GM18499 (cell line): Measurements from ENCODE around the gene REXO5.
"Not testable (repeated sequence)": the region's sequence is repeated elsewhere in the genome, so short reads cannot be mapped to it uniquely, and the experiment has no call there.

Source experiments
- ATAC-seq: cut with Tn5 transposase; IDR thresholded peaks from one replicate; pipeline ENCODE4 v1.9.1; 2021; ENCODE audit warnings: moderate number of reproducible peaks; ENCODE audit not compliant: insufficient read depth, unreplicated experiment

REXO5 gene

GRCh38 chr16:20798364-20798763 is 8.0 kb upstream of the REXO5 start:
- ATAC-seq: no peak

DNA sequence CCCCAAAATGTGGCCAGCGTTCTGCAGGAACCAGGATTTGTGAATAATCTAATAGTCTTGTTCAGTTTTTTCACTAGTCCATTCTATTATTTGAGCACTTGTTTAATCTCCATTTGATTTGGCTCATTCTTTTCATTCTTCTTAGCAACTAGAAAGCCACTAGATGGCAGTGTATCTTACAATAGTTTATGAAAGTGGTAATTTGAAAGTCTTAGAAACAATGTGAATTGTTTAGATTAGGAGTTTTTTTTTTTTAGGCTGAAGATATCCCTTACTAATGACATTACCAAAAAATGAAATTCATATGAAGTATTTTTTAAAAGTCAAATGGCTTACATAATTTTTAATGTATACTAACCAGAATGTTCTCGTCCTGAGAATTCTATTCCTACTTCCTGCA is 6.7 kb upstream of the REXO5 start:
- ATAC-seq: no peak

DNA sequence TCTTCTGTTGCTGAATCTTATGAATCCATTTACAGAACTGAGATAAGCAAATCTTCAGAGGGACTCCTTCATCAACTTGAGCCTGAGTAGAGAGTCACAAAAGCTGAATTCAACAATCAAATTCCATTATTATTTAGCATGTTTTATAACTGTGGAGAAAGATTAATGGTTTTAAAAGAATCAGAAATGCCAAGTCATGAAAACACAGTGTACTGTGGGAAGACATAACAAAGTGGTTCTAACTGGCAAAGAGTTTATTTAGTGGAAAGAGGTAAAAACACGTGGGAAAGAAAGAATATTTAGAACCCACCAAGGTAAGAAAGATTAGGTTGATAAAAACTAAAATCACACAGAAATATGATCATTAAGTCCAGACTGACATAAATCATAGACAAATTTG is 5.0 kb upstream of the REXO5 start:
- ATAC-seq: no peak

- no peak for ATAC-seq
Observed at GRCh38 chr16:20803192-20803560, 3.2 kb upstream of the REXO5 start.

DNA sequence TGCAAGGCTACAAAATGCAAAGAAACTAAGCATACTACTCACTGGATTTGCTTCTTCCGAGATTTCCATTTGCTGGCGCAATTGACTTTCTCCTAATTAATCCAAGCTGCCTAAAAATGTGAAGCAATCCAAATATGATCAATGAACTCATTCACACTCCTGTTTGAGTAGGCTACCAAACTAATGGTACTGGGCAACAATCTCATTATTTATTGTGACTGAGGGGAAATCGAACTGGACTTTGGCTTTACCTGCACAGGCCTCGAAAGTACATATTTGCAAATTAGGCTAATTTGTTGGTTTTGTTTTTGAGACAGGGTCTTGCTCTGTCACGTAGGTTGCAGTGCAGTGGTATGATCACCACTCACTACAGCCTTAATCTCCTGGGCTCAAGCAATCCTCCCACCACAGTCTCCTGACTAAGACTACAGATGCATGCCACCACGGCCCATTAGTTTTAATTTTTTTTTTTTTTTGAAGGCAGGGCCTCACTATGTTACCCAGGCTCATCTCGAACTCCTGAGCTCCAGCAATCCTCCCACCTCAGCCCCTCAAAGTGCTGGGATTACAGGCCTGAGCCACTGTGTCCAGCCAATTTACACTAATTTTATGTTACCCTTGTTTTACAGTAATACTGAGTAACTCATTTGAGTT is 2.6 kb upstream of the REXO5 start:
- ATAC-seq: no peak

- not testable (repeated sequence) for ATAC-seq
Observed at GRCh38 chr16:20805684-20806167, 601 bp upstream of the REXO5 start.

DNA sequence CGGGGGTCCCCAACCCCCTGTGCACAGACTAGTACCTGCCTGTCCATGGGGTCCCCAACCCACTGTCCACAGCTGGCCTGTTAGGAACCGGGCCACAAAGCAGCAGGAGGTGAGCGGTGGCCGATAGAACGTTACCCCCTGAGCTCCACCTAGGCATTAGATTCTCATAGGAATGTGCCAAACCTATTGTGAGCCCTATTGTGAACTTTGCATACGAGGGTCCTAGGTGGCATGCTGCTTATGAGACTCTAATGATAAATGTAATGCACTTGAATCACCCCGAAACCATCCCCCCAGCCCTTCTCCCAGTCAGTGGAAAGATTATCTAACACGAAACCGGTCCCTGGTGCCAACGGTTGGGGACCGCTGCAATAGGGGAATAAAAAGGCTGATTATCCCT is 1.5 kb downstream of the REXO5 start:
- ATAC-seq: no peak

- no peak for ATAC-seq
Observed at GRCh38 chr16:20811889-20812439, 5.6 kb downstream of the REXO5 start.

- no peak for ATAC-seq
Observed at GRCh38 chr16:20812510-20812909, 6.2 kb downstream of the REXO5 start.

- ATAC-seq: no peak
Observed at GRCh38 chr16:20814784-20815183, 8.5 kb downstream of the REXO5 start.

DNA sequence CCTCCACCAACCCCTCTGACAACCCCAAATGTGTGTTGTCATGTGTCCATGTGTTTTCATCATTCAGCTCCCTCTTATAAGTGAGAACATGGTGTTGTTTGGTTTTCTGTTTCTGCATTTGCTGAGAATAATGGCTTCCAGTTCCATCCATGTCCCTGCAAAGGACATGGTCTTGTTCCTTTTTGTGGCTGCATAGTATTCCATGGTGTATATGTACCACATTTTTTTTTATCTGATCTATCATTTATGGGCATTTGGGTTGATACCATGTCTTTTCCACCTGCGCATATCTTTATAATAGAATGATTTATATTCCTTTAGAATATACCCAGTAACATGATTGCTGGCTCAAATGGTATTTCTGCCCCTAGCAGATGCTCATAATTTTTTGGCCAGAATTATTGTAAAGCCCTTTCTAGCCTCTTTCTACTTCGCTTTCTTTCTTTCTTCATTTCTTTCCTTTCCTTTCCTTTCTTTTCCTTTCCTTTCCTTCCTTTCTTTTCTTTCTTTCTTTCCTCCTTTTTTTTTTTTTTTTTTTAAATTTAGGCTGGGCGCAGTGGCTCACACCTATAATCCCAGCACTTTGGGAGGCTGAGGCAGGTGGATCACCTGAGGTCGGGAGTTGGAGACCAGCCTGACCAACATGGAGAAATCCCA is 12.7 kb downstream of the REXO5 start:
- ATAC-seq: no peak

- no peak for ATAC-seq
Observed at GRCh38 chr16:20821682-20822081, 15.4 kb downstream of the REXO5 start.

DNA sequence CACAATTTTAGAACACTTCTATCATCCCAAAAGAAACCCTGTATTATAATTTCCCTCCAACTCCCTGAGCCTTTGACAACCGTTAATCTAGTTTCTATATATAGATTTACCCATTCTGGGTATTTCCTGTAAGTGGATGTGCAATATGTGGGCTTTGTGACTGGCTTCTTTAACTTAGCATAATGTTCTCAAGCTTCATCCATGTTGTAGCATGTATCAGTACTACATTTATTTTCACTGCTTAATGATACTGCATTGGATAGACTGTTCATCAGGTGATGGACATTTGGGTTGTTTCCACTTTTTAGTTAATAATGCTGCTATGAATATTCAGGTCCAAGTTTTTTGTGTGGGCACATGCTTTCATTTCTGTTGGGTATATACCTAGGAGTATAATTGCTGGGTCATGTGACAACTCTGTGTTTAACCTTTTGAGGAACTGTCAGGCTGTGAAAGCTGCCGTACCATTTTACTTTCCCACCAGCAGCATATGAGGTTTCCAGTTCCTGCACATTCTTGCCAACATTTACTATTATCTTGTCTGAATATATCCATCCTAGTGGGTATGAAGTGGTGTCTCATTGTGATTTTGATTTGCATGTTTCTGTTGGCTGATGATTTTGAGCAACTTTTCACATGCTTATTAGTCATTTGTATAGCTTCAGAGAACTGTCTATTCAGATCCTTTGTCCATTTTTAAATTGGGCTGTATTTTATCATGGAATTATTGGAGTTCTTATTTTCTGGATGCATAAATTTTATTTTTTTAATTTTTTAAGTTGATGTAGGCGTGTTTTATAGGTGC is 16.4 kb downstream of the REXO5 start:
- ATAC-seq: no peak

GRCh38 chr16:20826039-20826566 is 19.8 kb downstream of the REXO5 start:
- ATAC-seq: no peak

DNA sequence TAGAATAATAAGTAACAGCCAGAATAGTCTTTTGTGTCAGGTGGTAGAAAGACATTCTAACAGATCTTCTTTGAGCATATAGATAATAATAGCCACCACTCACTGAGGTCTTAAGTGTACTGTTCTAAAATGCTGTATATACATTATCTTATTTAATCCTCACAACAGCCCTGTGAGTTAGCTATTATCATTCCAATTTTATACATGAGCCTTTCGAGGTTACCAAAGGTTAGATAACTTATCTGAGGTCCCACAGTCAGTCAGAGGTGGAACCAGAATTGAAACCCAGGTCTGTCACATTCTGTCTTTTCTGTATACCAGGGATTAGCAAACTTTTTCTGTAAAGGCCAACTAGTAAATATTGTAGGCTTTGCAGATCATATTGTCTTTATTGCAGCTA is 23.2 kb downstream of the REXO5 start:
- ATAC-seq: no peak

- no peak for ATAC-seq
Observed at GRCh38 chr16:20830372-20830771, 24.0 kb downstream of the REXO5 start.

DNA sequence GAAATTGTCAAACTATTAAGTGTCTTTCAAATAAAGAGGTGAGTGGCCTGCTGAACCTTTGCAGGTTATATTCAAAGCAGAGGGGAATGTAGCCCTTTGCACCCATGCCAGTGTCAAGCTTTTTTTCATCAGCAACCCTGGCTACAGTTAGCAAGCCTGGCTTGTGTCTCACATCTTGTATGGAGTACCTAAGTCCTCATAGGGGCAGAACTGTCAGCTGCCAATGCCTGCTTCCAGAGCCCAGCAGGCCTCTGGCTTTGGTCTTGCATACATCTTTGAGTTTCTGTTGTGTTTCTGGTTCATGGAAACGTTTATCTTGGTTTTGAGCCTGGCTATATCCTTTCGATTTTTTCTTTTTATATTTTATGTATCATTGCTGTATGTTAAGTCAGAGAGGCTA is 26.8 kb downstream of the REXO5 start:
- ATAC-seq: no peak

DNA sequence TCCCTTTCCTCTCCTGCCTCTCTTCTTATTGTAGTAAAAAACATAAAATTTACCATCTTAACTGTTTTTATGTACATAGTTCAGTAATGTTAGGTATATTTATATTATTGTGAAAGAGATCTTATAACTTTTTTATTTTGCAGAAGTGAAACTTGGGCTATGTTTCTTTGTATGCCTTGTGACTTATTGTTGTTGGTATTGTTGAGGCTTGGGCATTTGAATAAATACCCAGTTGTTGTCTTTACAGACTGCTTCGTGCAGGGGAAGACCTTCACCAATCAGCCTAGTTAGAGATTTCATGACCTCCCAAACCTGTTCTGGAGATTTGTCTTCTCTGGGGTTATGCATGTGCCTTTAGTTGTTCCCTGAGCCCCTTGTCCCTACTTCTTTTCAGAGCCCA is 31.9 kb downstream of the REXO5 start:
- no peak for ATAC-seq

DNA sequence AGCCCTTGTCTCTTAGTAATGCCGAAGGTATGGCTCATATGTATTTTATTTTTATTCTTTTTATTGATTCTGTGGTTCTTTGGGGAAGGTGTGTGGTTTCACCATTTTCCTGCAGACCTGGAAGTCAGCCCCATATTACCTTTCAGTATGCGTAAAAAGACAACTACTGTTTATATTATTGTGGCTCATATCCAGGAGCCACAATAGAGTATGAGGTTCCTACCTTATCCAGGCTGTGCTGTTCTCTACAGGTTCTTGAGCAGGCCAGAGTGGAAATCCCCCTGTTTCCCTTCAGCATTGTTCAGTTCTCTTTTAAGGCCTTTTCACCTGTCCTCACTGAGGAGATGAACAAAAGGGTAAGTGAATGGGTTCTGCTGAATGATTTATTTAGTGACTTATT is 33.2 kb downstream of the REXO5 start:
- ATAC-seq: no peak

- ATAC-seq: no peak
Observed at GRCh38 chr16:20844054-20844453, 37.7 kb downstream of the REXO5 start.

DNA sequence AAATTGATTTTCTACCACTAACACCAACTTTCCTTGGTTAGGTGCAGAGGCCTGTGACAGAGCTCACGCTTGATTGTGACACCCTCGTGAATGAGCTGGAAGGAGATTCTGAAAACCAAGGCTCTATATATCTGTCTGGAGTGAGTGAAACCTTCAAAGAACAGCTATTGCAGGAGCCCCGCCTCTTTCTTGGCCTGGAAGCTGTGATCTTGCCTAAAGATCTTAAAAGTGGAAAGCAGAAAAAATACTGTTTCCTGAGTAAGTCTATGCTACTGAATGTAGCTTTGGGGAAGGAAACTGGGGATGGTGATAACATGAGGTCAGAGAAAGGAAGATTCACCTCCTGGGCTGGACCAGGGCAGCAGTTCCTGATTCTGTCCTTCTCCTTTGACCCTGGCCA is 38.3 kb downstream of the REXO5 start:
- ATAC-seq: no peak
